ENCODE measurements around the gene ZNF491.

DNA sequence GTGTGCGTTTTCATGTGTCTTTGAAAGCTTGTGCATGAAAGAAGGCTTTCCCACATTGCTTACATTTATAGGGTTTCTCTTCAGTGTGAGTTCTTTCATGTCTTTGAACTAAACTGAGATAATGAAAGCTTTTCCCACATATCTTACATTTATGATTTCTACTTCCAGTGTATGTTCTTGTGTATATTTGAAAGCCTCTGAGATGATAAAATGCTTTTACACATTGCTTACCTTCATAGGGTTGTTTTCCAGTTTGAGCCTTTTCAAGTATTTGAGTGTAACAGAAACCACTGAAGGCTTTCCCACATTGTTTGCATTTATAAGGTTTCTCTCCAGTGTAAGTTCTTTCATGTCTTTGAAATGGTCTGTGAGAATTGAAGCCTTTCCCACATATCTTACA, 41.4 kb upstream of the ZNF491 start:
- TF ChIP-seq CTCF (IDR thresholded peaks at IDR 0.05) (no peak), POLR2A (IDR thresholded peaks at IDR 0.05; ENCODE audit: low read depth) (no peak), POLR2AphosphoS5 (IDR thresholded peaks at IDR 0.05) (no peak), EP300 (IDR thresholded peaks at IDR 0.05) (no peak)

All from esophagus muscularis mucosa (tissue), 4 donors.